GM12801 (cell line): ENCODE results near the gene MPPED2.

Experiments
- TF ChIP-seq, protein P1 (sequence below): IDR thresholded peaks from one replicate; pipeline ENCODE4 v1.5.1; 2011; ENCODE audit warnings: control low read depth; ENCODE audit not compliant: insufficient read length; ENCODE audit errors: extremely low read depth

Gene MPPED2

DNA sequence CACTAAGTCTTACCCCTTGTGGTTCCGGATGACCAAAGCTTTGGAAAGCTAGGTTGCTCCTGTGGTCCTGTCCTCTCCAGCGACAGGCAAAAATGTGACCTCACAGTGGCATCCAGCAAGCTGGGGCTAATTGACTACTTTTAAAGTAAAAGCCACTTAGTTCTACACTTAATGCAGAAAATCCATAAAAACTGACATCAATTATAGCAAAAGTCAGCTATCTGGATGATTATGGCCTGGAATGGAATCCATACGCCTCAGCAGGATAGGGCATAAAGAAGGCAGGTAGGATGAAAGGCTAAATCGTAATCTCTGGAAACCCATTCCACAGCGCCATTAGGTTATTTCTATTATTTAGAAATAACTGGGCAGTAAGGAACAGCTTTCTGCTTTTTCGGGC is 171.3 kb downstream of the MPPED2 start:
- TF ChIP-seq, protein P1, sequence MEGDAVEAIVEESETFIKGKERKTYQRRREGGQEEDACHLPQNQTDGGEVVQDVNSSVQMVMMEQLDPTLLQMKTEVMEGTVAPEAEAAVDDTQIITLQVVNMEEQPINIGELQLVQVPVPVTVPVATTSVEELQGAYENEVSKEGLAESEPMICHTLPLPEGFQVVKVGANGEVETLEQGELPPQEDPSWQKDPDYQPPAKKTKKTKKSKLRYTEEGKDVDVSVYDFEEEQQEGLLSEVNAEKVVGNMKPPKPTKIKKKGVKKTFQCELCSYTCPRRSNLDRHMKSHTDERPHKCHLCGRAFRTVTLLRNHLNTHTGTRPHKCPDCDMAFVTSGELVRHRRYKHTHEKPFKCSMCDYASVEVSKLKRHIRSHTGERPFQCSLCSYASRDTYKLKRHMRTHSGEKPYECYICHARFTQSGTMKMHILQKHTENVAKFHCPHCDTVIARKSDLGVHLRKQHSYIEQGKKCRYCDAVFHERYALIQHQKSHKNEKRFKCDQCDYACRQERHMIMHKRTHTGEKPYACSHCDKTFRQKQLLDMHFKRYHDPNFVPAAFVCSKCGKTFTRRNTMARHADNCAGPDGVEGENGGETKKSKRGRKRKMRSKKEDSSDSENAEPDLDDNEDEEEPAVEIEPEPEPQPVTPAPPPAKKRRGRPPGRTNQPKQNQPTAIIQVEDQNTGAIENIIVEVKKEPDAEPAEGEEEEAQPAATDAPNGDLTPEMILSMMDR: no peak

DNA sequence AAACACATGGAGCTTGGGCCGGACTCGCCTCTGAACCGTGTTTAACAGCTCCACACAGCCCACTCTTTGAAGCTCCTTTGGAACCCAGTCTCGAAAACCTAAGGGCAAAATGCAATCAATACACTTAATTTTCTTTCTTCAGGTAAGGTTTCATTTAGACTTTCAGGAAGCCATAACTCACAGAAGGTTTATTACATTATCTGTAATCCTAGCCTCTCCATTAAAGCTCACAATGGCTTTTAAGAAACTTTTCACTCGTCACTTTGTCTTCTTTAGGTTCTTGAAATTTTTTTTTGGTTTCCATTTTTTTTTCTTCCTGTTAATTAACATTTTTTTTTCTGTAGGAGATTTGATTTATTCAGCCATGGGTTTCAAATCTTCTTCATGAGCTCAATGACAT is 171.9 kb downstream of the MPPED2 start:
- TF ChIP-seq, protein P1: no peak

DNA sequence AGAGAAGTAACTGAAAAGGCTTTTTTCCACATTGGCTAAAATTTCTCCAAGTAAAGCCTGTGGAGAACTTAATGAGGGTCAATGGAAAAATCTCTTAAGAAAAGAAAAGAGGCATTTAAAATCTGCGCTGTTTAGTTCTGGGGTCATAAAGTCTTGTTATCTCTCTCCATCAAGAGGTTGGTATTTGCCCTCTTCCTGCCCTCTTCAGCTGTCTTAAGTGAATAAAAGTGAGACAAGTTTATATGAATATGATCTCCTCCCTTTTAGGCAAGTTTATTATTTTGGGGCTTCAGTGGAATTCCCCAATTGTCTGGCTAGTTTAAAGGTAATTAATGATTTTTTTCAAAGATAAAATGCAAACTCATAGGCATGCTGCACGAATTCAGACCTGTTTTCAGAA is 173.6 kb downstream of the MPPED2 start:
- TF ChIP-seq, protein P1: no peak

DNA sequence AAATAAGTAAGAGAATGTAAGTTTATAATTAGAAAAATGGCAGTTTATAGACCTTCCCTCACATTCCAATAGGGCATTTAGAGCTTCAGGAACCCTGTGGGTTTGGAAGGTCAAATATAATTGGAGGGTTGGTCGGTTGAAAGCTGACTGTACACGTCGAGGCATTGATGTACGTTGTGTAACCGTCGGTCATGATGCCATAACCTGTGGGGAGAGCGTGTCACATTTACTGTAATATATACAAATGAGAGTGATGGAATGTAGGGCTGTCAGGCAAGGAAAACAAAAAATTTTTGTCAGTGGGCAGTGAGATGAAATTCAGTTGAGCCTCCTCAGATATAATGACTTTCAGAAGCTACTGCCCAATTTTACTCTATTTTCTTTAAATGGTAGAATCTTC is 174.8 kb downstream of the MPPED2 start:
- TF ChIP-seq, protein P1: no peak

DNA sequence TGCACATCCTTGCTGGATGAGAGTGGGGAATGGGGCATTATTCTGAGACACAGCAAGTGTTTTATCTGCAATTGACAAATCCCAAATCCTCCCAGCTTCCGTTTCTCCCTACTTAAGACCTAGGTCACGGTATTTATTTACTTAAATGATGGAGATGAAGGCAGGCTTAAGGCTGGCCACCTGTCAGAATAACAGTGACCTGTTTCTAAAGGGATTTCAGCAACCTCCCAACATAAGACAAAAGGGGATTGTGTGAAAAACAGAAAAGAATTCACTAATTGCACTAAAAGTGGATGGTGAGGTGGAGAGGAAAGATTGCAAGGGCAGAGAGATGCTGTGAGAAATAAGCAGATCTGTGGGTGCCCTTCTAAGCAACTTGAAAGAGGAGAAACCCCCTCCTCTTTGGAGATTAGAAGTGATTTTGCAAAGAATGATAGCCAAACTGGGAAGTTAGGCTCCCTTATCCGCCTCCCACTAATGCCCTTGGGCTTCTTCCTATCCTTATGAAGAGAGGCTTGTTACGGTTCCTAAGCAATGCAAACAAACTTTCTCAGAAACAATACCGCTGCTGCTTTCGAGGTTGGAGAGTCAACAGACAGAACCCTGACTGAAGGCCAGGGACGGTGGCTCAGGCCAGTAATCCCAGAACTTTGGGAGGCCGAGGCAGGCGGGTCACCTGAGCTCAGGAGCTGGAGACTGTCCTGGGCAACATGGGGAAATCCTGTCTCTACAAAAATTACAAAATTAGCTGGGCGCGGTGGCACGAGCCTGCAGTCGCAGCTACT is 179.0 kb downstream of the MPPED2 start:
- TF ChIP-seq, protein P1: no peak

DNA sequence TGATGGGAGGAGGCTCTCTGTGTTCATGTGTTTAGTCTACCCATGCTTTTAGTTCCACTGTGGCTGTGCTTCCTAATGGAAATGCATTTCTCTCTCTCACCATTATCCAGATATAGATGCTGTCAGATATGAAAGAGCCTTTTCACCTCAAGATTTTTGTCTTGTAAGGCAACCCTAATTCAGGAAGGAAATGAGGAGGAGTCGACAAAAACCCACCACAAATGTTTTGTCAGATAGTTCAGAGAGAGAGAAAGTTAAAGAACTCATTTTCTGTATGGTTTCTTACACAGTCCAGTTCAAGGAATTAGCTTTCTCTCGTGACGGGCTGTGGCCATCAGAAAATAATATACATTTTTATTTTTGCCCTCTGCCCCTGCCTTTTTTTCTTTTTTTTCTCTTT is 180.8 kb downstream of the MPPED2 start:
- TF ChIP-seq, protein P1: no peak

DNA sequence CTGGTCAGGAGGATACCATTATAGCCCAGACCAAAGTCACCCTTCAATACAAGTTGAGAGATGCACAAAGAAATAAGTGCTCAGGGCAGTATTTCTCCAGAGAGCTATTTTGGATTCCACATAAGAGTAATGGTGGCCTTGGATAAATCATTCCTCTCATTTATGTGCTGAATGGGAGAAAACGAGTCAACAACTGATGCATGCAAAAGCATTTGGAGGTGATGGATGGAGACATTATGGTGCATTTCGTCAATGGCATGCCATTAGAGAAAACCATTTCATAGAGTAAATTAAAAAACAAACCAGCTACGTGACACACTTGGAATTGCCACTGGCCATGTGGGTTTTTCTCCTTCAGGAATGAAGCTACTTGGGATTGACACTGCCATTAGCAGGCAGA is 182.0 kb downstream of the MPPED2 start:
- TF ChIP-seq, protein P1: no peak

DNA sequence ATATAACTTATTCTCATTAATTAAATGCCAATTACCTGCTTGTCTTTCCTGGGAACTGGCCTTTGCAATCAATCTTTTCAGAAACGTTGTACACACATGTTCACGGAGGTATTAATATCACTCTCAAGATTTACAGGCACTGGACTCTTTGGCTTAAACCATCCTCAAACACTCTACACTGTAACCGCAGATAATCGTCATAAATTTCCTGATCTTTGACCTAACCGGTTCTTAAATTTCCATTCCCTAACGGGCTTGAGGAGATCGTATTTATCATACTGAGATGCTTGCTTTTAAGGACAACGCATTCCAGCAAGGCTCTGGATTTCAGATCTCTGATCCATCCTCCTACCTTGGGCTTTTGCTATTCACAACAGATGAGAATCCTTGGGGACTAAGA is 190.4 kb downstream of the MPPED2 start:
- TF ChIP-seq, protein P1: no peak
